ENCODE results near the gene RNF157. TPM values are rescaled to one million over a fixed set of nuclear protein-coding genes. Genes with fewer than 3 reads are reported as not detected.

RNF157 gene
- total RNA-seq, 6 donors from 2014 or later, result 1.1 to 14.7 (median 2.5) TPM

- Histone ChIP-seq H3K36me3 (no peaks in the 10 kb centered on the region), H3K27ac (no peak overlapping the region), H3K27me3 (peaks cover 3 to 19% (median 12%) of the 10 kb centered on the region in 4 donors), H3K9me3 (no peaks in the 10 kb centered on the region), H3K4me3 (peak overlapping the region in 2 of 4 donors; percentile 50 to 53), H3K4me1 (peaks cover 25 to 65% (median 37%) of the 10 kb centered on the region in 4 donors)
- no peak for TF ChIP-seq CTCF (IDR thresholded peaks at IDR 0.05)
- no peak for TF ChIP-seq EP300 (IDR thresholded peaks at IDR 0.05)
- TF ChIP-seq POLR2A (IDR thresholded peaks at IDR 0.05), result no peak
- TF ChIP-seq POLR2AphosphoS5 (IDR thresholded peaks at IDR 0.05), result no peak
- 76 to 85% methylated on average over 28 to 37 of the region's 54 CpGs for whole genome bisulfite sequencing, 2 donors
- no peak for ATAC-seq (ENCODE audit: low FRiP score in 2 of 2)
- DNase-seq, result peak in 1 of 2 donors; percentile 83
These were observed 102.7 kb downstream of the RNF157 start for GRCh38 chr17:76137351-76138233.

- TF ChIP-seq POLR2AphosphoS5 (IDR thresholded peaks at IDR 0.05) (no peak), POLR2A (IDR thresholded peaks at IDR 0.05) (no peak), EP300 (IDR thresholded peaks at IDR 0.05) (no peak), CTCF (IDR thresholded peaks at IDR 0.05) (no peak)
- Histone ChIP-seq H3K27ac (no peak overlapping the region), H3K36me3 (no peaks in the 10 kb centered on the region), H3K4me3 (no peak overlapping the region), H3K4me1 (peaks cover 22 to 65% (median 34%) of the 10 kb centered on the region in 4 donors), H3K9me3 (no peaks in the 10 kb centered on the region), H3K27me3 (peaks cover 3 to 19% (median 12%) of the 10 kb centered on the region in 4 donors)
- no peak for ATAC-seq (ENCODE audit: low FRiP score in 2 of 2)
- 90 to 94% methylated on average over 5 to 7 of the region's 7 CpGs for WGBS, 2 donors
- no peak for DNase-seq
These were observed 103.3 kb downstream of the RNF157 start for GRCh38 chr17:76137001-76137350.

- DNase-seq (no peak), ATAC-seq (ENCODE audit: low FRiP score in 2 of 2) (no peak)
- H3K36me3 ChIP-seq, result no peaks in the 10 kb centered on the region
- peaks cover 3 to 19% (median 12%) of the 10 kb centered on the region in 4 donors for H3K27me3 ChIP-seq
- no peak overlapping the region for H3K4me3 ChIP-seq
- WGBS, 2 donors, result 79 to 83% methylated on average over 10 to 16 of the region's 16 CpGs
- TF ChIP-seq POLR2AphosphoS5 (IDR thresholded peaks at IDR 0.05), result no peak
- no peak for TF ChIP-seq POLR2A (IDR thresholded peaks at IDR 0.05)
- no peak for TF ChIP-seq CTCF (IDR thresholded peaks at IDR 0.05)
- no peak overlapping the region for H3K27ac ChIP-seq
- peaks cover 17 to 59% (median 30%) of the 10 kb centered on the region in 4 donors for H3K4me1 ChIP-seq
- H3K9me3 ChIP-seq, result no peaks in the 10 kb centered on the region
These were observed 103.9 kb downstream of the RNF157 start for GRCh38 chr17:76136276-76137000.

GRCh38 chr17:76135810-76136188 lies 104.5 kb downstream of the RNF157 start:
- Histone ChIP-seq H3K27me3 (peaks cover 3 to 19% (median 10%) of the 10 kb centered on the region in 4 donors), H3K4me1 (peaks cover 10 to 53% (median 24%) of the 10 kb centered on the region in 4 donors)
- ATAC-seq (ENCODE audit: low FRiP score in 2 of 2), result no peak

More at GRCh38 chr17:76135810-76136188, 104.5 kb downstream of the RNF157 start:
- TF ChIP-seq EP300 (IDR thresholded peaks at IDR 0.05) (no peak), POLR2A (IDR thresholded peaks at IDR 0.05) (no peak), POLR2AphosphoS5 (IDR thresholded peaks at IDR 0.05) (no peak), CTCF (IDR thresholded peaks at IDR 0.05) (no peak)
- DNase-seq, result no peak
- Histone ChIP-seq H3K4me3 (no peak overlapping the region), H3K9me3 (no peaks in the 10 kb centered on the region), H3K36me3 (no peaks in the 10 kb centered on the region), H3K27ac (no peak overlapping the region)
- 77 to 84% methylated on average over 3 to 6 of the region's 8 CpGs for WGBS, 2 donors
